ENCODE results near the gene MRPL27. TPM values are rescaled to one million over a fixed set of nuclear protein-coding genes. Genes with fewer than 3 reads are reported as not detected.
A peak's percentile ranks its signal among the peaks of the same experiment; 100 is the strongest.

The MRPL27 gene
- total RNA-seq, 2 experiments from 2014 or later = 54.6 to 55.8 TPM

DNA sequence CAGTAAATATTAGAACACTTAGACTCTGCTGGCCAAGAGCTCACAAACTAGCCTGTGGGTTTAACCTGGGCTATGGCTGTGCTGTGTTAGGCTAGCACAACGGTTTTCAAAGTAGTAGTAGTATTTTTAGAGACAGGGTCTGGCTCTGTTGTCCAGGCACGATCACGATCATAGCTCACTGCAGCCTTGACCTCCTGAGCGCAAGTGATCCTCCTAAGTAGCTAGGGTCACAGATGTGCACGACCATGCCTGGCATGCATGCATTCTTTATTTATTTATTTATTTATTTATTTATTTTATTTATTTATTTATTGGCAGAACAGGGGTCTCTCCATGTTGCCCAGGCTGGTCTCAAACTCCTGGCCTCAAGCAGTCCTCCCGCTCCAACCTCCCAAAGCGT is 10.3 kb downstream of the MRPL27 start:
- POLR2A ChIA-PET = interaction anchor here (0.7 to 8.1 kb wide), 10 partner anchors 8 to 51 kb away, joined by 3 to 69 read pairs (median 4); partner anchors contain the start of genes EME1, MRPL27 and XYLT2
- H3K9me3 Mint-ChIP-seq = no peaks in the 10 kb centered on the region
- ATAC-seq (no peak), DNase-seq (no peak)
- H3K4me3 Mint-ChIP-seq = no peak overlapping the region
- TF ChIP-seq, protein P1, sequence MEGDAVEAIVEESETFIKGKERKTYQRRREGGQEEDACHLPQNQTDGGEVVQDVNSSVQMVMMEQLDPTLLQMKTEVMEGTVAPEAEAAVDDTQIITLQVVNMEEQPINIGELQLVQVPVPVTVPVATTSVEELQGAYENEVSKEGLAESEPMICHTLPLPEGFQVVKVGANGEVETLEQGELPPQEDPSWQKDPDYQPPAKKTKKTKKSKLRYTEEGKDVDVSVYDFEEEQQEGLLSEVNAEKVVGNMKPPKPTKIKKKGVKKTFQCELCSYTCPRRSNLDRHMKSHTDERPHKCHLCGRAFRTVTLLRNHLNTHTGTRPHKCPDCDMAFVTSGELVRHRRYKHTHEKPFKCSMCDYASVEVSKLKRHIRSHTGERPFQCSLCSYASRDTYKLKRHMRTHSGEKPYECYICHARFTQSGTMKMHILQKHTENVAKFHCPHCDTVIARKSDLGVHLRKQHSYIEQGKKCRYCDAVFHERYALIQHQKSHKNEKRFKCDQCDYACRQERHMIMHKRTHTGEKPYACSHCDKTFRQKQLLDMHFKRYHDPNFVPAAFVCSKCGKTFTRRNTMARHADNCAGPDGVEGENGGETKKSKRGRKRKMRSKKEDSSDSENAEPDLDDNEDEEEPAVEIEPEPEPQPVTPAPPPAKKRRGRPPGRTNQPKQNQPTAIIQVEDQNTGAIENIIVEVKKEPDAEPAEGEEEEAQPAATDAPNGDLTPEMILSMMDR (IDR thresholded peaks at IDR 0.05) = no peak
- intact Hi-C loops (cut with micrococcal nuclease) = no loop called here
- H3K27ac Mint-ChIP-seq = no peak overlapping the region
- no peaks in the 10 kb centered on the region for H3K27me3 Mint-ChIP-seq
- peaks cover 16% of the 10 kb centered on the region for H3K4me1 Mint-ChIP-seq (ENCODE audit: low read depth)
- peaks cover 2% of the 10 kb centered on the region for H3K36me3 Mint-ChIP-seq (ENCODE audit: low read depth)
- CTCF ChIA-PET = interaction anchor here (0.6 to 6.6 kb wide), 34 partner anchors 10 to 201 kb away, joined by 3 to 74 read pairs (median 5); partner anchors contain the start of genes CHAD, COL1A1, EME1 and LRRC59

DNA sequence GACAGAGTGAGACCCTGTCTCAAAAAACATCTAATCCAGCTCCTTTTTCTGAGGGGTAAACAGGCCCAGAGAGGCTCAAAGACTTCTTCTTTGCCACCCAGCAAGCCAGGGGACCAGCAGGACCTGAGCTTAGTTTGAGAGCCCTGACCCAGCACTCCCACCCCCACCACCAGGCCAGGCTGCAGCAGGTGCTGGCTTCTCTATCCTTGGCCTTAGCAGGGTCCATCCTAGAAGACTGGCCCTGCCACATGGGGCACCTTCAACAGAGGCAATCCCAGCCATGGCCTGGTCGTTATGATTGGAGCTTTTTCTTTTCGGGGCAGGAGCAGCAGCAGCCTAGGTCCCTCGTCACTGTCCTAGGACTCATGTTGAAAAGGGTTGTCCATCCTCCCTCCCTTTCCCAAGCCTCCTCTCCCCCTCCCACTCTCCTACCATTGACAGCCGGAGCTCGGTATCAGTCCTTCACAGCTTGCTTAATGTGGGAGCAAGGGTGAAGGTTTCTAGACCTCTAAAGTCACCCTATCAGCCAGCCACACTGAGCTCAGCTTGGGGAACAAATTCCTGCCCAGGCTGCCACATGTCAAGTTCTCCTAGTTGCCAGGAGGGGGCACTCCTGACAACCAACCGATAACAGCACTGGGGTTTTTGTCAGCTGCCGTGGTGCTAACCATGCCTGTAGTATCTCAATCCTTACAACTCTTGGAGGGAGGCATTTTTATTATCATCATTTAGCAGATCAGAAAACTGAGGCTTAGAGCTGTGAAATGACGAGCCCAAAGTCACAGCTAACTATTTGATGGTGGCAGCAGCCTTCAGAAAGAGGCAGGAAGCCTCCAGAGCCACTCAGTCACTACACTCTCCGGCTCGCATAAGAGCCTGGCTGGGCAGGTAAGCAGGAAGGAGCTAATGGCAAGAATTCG is 11.2 kb downstream of the MRPL27 start:
- Mint-ChIP-seq H3K9me3 (no peaks in the 10 kb centered on the region), H3K4me3 (no peak overlapping the region), H3K36me3 (ENCODE audit: low read depth) (peaks cover 4% of the 10 kb centered on the region), H3K4me1 (ENCODE audit: low read depth) (peaks cover 16% of the 10 kb centered on the region), H3K27me3 (no peaks in the 10 kb centered on the region), H3K27ac (peak overlapping the region; percentile 79)
- intact Hi-C loops (cut with micrococcal nuclease) = no loop called here
- ATAC-seq (peak; percentile 87), DNase-seq (peak; percentile 73)
- TF ChIP-seq, protein P1 (IDR thresholded peaks at IDR 0.05) = peak; percentile 85
- CTCF ChIA-PET = interaction anchor here (0.6 to 6.6 kb wide), 37 partner anchors 10 to 200 kb away, joined by 3 to 74 read pairs (median 4); partner anchors contain the start of genes CHAD, COL1A1, EME1 and LRRC59
- POLR2A ChIA-PET = interaction anchor here (0.6 to 8.1 kb wide), 9 partner anchors 10 to 50 kb away, joined by 3 to 69 read pairs (median 4); partner anchors contain the start of genes EME1, MRPL27 and XYLT2

- Mint-ChIP-seq H3K4me1 (ENCODE audit: low read depth) (peaks cover 16% of the 10 kb centered on the region), H3K36me3 (ENCODE audit: low read depth) (peaks cover 9% of the 10 kb centered on the region), H3K27ac (peak overlapping the region; percentile 77), H3K27me3 (no peaks in the 10 kb centered on the region), H3K9me3 (no peaks in the 10 kb centered on the region), H3K4me3 (no peak overlapping the region)
- ChIA-PET POLR2A (interaction anchor here (1.1 to 8.1 kb wide), 3 partner anchors 12 to 33 kb away, joined by 4 to 69 read pairs (median 50); partner anchors contain the start of genes EME1, MRPL27 and XYLT2), CTCF (interaction anchor here (0.8 to 6.6 kb wide), 11 partner anchors 9 to 161 kb away, joined by 3 to 74 read pairs (median 13); partner anchors contain the start of genes EME1, LRRC59, MRPL27 and RSAD1)
- ATAC-seq (peak; percentile 38), DNase-seq (no peak)
- intact Hi-C loops (cut with micrococcal nuclease) = no loop called here
- TF ChIP-seq, protein P1 (IDR thresholded peaks at IDR 0.05) = no peak
These were observed 12.4 kb downstream of the MRPL27 start for GRCh38 chr17:50360486-50361115.

DNA sequence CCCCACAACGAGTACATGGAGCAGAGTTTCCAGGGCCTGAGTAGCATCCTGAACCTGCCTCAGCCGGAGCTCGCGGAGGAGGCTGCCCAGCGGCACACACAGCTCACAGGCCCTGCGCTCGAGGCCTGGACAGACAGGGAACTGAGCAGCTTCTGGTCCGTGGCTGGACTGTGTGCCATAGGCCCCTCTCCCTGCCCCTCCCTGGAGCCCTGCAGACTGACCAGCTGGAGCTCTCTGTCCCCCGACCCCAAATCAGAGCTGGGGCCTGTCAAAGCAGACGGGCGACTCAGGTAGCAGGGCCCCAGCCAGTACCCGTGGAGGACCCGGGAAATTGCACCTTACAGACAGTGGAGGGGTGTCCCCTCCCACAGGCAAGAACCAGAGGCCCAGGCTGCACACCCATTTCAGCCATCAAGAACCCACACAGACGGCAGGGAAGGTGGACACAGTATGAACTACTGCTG is 13.0 kb downstream of the MRPL27 start:
- no peak for DNase-seq
- ChIA-PET CTCF (interaction anchor here (0.9 to 6.6 kb wide), 3 partner anchors 9 to 38 kb away, joined by 3 to 74 read pairs (median 69); partner anchors contain the start of genes LRRC59 and XYLT2), POLR2A (interaction anchor here (1.9 to 8.1 kb wide), 2 partner anchors 12 to 13 kb away, joined by 7 to 69 read pairs; partner anchors contain the start of genes EME1, MRPL27 and XYLT2)
- no peak for ATAC-seq
- Mint-ChIP-seq H3K27me3 (no peaks in the 10 kb centered on the region), H3K9me3 (no peaks in the 10 kb centered on the region), H3K4me3 (no peak overlapping the region), H3K27ac (peak overlapping the region; percentile 75), H3K4me1 (ENCODE audit: low read depth) (peaks cover 16% of the 10 kb centered on the region), H3K36me3 (ENCODE audit: low read depth) (peaks cover 13% of the 10 kb centered on the region)
- TF ChIP-seq, protein P1 (IDR thresholded peaks at IDR 0.05) = no peak
- intact Hi-C loops (cut with micrococcal nuclease) = no loop called here
